Immature natural killer cell (primary cell): ENCODE data around the gene NOX5. TPM values are rescaled to one million over a fixed set of nuclear protein-coding genes. Genes with fewer than 3 reads are reported as not detected.

Experiments used
- DNase-seq, 3 donors: peaks; one replicate each; pipeline ENCODE4 v3.0.0; 2022; ENCODE audit warnings: mixed read lengths in 1 of 3
- H3K27ac Mint-ChIP-seq, 6 donors: one replicate each; pipeline ENCODE4 v1.8.0; 2020; ENCODE audit warnings: mixed read lengths in 6 of 6, mild to moderate bottlenecking in 5 of 6, inconsistent platforms in 4 of 6, moderate library complexity in 3 of 6
- H3K27me3 Mint-ChIP-seq, 3 donors: one replicate each; pipeline ENCODE4 v1.8.0; 2020 to 2021; ENCODE audit warnings: low read depth in 3 of 3, mild to moderate bottlenecking in 3 of 3, mixed read lengths in 3 of 3, moderate library complexity in 3 of 3, inconsistent platforms in 1 of 3
- H3K36me3 Mint-ChIP-seq, 3 donors: one replicate each; pipeline ENCODE4 v1.8.0; 2020; ENCODE audit warnings: mixed read lengths in 3 of 3, inconsistent platforms in 2 of 3, mild to moderate bottlenecking in 2 of 3
- H3K4me1 Mint-ChIP-seq, 2 donors: one replicate each; pipeline ENCODE4 v1.8.0; 2020; ENCODE audit warnings: inconsistent platforms in 2 of 2, mild to moderate bottlenecking in 2 of 2, mixed read lengths in 2 of 2, moderate library complexity in 1 of 2
- H3K4me3 Mint-ChIP-seq, 5 donors: one replicate each; pipeline ENCODE4 v1.8.0; 2020; ENCODE audit warnings: mild to moderate bottlenecking in 5 of 5, mixed read lengths in 5 of 5, inconsistent platforms in 3 of 5, moderate library complexity in 3 of 5
- H3K9me3 Mint-ChIP-seq, 6 donors: one replicate each; pipeline ENCODE4 v1.8.0; 2020; ENCODE audit warnings: mild to moderate bottlenecking in 6 of 6, mixed read lengths in 6 of 6, inconsistent platforms in 4 of 6, moderate library complexity in 3 of 6
- polyA plus RNA-seq, 3 donors: library from polyadenylated mRNA; unstranded; fragments of 300-500 nt; fragmentation: Illumina TruSeq; gene quantifications; one replicate each; pipeline ENCODE4 v1.2.3, GENCODE V29; 2021

Gene NOX5
- polyA plus RNA-seq, 3 donors from 2014 or later = 1.1 TPM; not detected in 2

GRCh38 chr15:69037482-69037881 is 23.0 kb downstream of the NOX5 start:
- Mint-ChIP-seq H3K9me3 (no peaks in the 10 kb centered on the region), H3K4me3 (no peak overlapping the region), H3K36me3 (no peaks in the 10 kb centered on the region), H3K27ac (no peak overlapping the region), H3K4me1 (no peaks in the 10 kb centered on the region), H3K27me3 (peaks cover 3 to 8% (median 3%) of the 10 kb centered on the region in 3 donors)
- no peak for DNase-seq

- DNase-seq = no peak
- Mint-ChIP-seq H3K9me3 (no peaks in the 10 kb centered on the region), H3K4me3 (no peak overlapping the region)
Observed at GRCh38 chr15:69037977-69038376, 23.5 kb downstream of the NOX5 start.

GRCh38 chr15:69038508-69038907 is 24.0 kb downstream of the NOX5 start:
- H3K9me3 Mint-ChIP-seq = no peaks in the 10 kb centered on the region
- no peak for DNase-seq
- H3K36me3 Mint-ChIP-seq = no peaks in the 10 kb centered on the region
- no peak overlapping the region for H3K4me3 Mint-ChIP-seq
- H3K27ac Mint-ChIP-seq = no peak overlapping the region
- peaks cover 1 to 8% (median 2%) of the 10 kb centered on the region in 3 donors for H3K27me3 Mint-ChIP-seq
- no peaks in the 10 kb centered on the region for H3K4me1 Mint-ChIP-seq

More at GRCh38 chr15:69037977-69038376, 23.5 kb downstream of the NOX5 start:
- Mint-ChIP-seq H3K27me3 (peaks cover 1 to 5% (median 3%) of the 10 kb centered on the region in 3 donors), H3K36me3 (no peaks in the 10 kb centered on the region), H3K27ac (no peak overlapping the region), H3K4me1 (no peaks in the 10 kb centered on the region)

- Mint-ChIP-seq H3K36me3 (no peaks in the 10 kb centered on the region), H3K27ac (no peak overlapping the region), H3K9me3 (no peaks in the 10 kb centered on the region), H3K4me3 (no peak overlapping the region), H3K4me1 (no peaks in the 10 kb centered on the region), H3K27me3 (peaks cover 1 to 6% (median 2%) of the 10 kb centered on the region in 3 donors)
- DNase-seq = no peak
Observed at GRCh38 chr15:69039516-69040225, 25.2 kb downstream of the NOX5 start.

GRCh38 chr15:69042531-69042930 is 28.0 kb downstream of the NOX5 start:
- no peaks in the 10 kb centered on the region for H3K36me3 Mint-ChIP-seq
- no peaks in the 10 kb centered on the region for H3K4me1 Mint-ChIP-seq
- H3K27ac Mint-ChIP-seq = no peak overlapping the region
- no peaks in the 10 kb centered on the region for H3K9me3 Mint-ChIP-seq
- no peak for DNase-seq
- peaks cover 2 to 4% (median 4%) of the 10 kb centered on the region in 3 donors for H3K27me3 Mint-ChIP-seq
- H3K4me3 Mint-ChIP-seq = no peak overlapping the region

- Mint-ChIP-seq H3K27me3 (peaks cover 0 to 5% (median 4%) of the 10 kb centered on the region in 3 donors), H3K4me1 (no peaks in the 10 kb centered on the region), H3K36me3 (no peaks in the 10 kb centered on the region)
Observed at GRCh38 chr15:69045802-69046201, 31.3 kb downstream of the NOX5 start.

GRCh38 chr15:69046781-69047180 is 32.3 kb downstream of the NOX5 start:
- H3K36me3 Mint-ChIP-seq = no peaks in the 10 kb centered on the region
- H3K27me3 Mint-ChIP-seq = peaks cover 0 to 7% (median 5%) of the 10 kb centered on the region in 3 donors

More at GRCh38 chr15:69045802-69046201, 31.3 kb downstream of the NOX5 start:
- DNase-seq = no peak
- Mint-ChIP-seq H3K9me3 (no peaks in the 10 kb centered on the region), H3K27ac (no peak overlapping the region), H3K4me3 (no peak overlapping the region)

GRCh38 chr15:69049976-69050375 is 35.5 kb downstream of the NOX5 start:
- no peaks in the 10 kb centered on the region for H3K36me3 Mint-ChIP-seq
- no peak overlapping the region for H3K27ac Mint-ChIP-seq
- no peak for DNase-seq
- no peak overlapping the region for H3K4me3 Mint-ChIP-seq
- H3K27me3 Mint-ChIP-seq = peaks cover 0 to 9% (median 2%) of the 10 kb centered on the region in 3 donors
- H3K9me3 Mint-ChIP-seq = no peaks in the 10 kb centered on the region
- no peaks in the 10 kb centered on the region for H3K4me1 Mint-ChIP-seq

More at GRCh38 chr15:69046781-69047180, 32.3 kb downstream of the NOX5 start:
- no peak overlapping the region for H3K27ac Mint-ChIP-seq
- no peak for DNase-seq
- no peaks in the 10 kb centered on the region for H3K4me1 Mint-ChIP-seq
- no peak overlapping the region for H3K4me3 Mint-ChIP-seq
- no peaks in the 10 kb centered on the region for H3K9me3 Mint-ChIP-seq

- Mint-ChIP-seq H3K27ac (no peak overlapping the region), H3K4me1 (peaks cover 0 to 4% of the 10 kb centered on the region in 2 donors), H3K4me3 (no peak overlapping the region), H3K36me3 (no peaks in the 10 kb centered on the region), H3K9me3 (no peaks in the 10 kb centered on the region), H3K27me3 (peaks cover 4 to 10% (median 7%) of the 10 kb centered on the region in 3 donors)
- no peak for DNase-seq
Observed at GRCh38 chr15:69055251-69055650, 40.8 kb downstream of the NOX5 start.

- H3K9me3 Mint-ChIP-seq = no peaks in the 10 kb centered on the region
- H3K36me3 Mint-ChIP-seq = no peaks in the 10 kb centered on the region
- peaks cover 3 to 10% (median 4%) of the 10 kb centered on the region in 3 donors for H3K27me3 Mint-ChIP-seq
- H3K4me1 Mint-ChIP-seq = peaks cover 0 to 4% of the 10 kb centered on the region in 2 donors
- H3K27ac Mint-ChIP-seq = no peak overlapping the region
- DNase-seq = no peak
- H3K4me3 Mint-ChIP-seq = no peak overlapping the region
Observed at GRCh38 chr15:69056365-69056764, 41.9 kb downstream of the NOX5 start.

GRCh38 chr15:69058830-69059556 is 44.5 kb downstream of the NOX5 start:
- H3K4me3 Mint-ChIP-seq = no peak overlapping the region
- peak overlapping the region in 1 of 6 donors; percentile 62 for H3K27ac Mint-ChIP-seq
- no peaks in the 10 kb centered on the region for H3K36me3 Mint-ChIP-seq
- H3K27me3 Mint-ChIP-seq = peaks cover 3 to 10% (median 4%) of the 10 kb centered on the region in 3 donors
- peak; percentile 34 to 50 (median 44) for DNase-seq
- no peaks in the 10 kb centered on the region for H3K9me3 Mint-ChIP-seq
- peaks cover 0 to 4% of the 10 kb centered on the region in 2 donors for H3K4me1 Mint-ChIP-seq

- Mint-ChIP-seq H3K4me3 (no peak overlapping the region), H3K27me3 (peaks cover 3 to 10% (median 4%) of the 10 kb centered on the region in 3 donors), H3K9me3 (no peaks in the 10 kb centered on the region), H3K27ac (no peak overlapping the region), H3K36me3 (no peaks in the 10 kb centered on the region), H3K4me1 (peaks cover 0 to 4% of the 10 kb centered on the region in 2 donors)
- no peak for DNase-seq
Observed at GRCh38 chr15:69059557-69059943, 45.1 kb downstream of the NOX5 start.

GRCh38 chr15:69060041-69060481 is 45.6 kb downstream of the NOX5 start:
- Mint-ChIP-seq H3K4me1 (peaks cover 0 to 4% of the 10 kb centered on the region in 2 donors), H3K36me3 (no peaks in the 10 kb centered on the region), H3K27me3 (peaks cover 3 to 10% (median 6%) of the 10 kb centered on the region in 3 donors), H3K4me3 (no peak overlapping the region), H3K27ac (no peak overlapping the region), H3K9me3 (no peaks in the 10 kb centered on the region)
- DNase-seq = no peak

- Mint-ChIP-seq H3K36me3 (no peaks in the 10 kb centered on the region), H3K4me1 (peaks cover 0 to 4% of the 10 kb centered on the region in 2 donors), H3K27ac (no peak overlapping the region), H3K9me3 (no peaks in the 10 kb centered on the region), H3K27me3 (peaks cover 3 to 10% (median 8%) of the 10 kb centered on the region in 3 donors), H3K4me3 (no peak overlapping the region)
- DNase-seq = no peak
Observed at GRCh38 chr15:69060744-69061143, 46.2 kb downstream of the NOX5 start.
